Vagina (tissue), 2 donors: ENCODE measurements around the gene CNBP. TPM values are rescaled to one million over a fixed set of nuclear protein-coding genes. Genes with fewer than 3 reads are reported as not detected.
"Not testable (repeated sequence)": the region's sequence is repeated elsewhere in the genome, so short reads cannot be mapped to it uniquely, and the experiment has no call there.

ENCODE experiments used
- DNase-seq, 2 donors: peaks; one replicate each; pipeline ENCODE4 v3.0.0-alpha.2; 2017; ENCODE audit errors: extremely low spot score in 2 of 2
- H3K27ac ChIP-seq: fragments of 200-600 bp; sonication (generic); one replicate; pipeline ENCODE4 v1.5.1; 2019
- H3K27me3 ChIP-seq: fragments of 200-600 bp; sonication (generic); one replicate; pipeline ENCODE4 v1.5.1; 2019
- H3K36me3 ChIP-seq, 2 donors: fragments of 200-600 bp; sonication (generic); one replicate each; pipeline ENCODE4 v1.5.1; 2017 to 2019
- H3K4me1 ChIP-seq: fragments of 200-600 bp; sonication (generic); one replicate; pipeline ENCODE4 v1.5.1; 2019
- H3K4me3 ChIP-seq, 2 donors: fragments of 200-600 bp; sonication (generic); 1 replicate in 1 of 2; 2 replicates in 1 of 2; pipeline ENCODE4 v1.5.1; 2016 to 2019
- H3K9me3 ChIP-seq: fragments of 200-600 bp; sonication (generic); one replicate; pipeline ENCODE4 v1.5.1; 2019
- POLR2A ChIP-seq, 2 donors: fragments of 450-650 bp; IDR thresholded peaks; one replicate each; pipeline ENCODE4 v1.6.1; 2017; ENCODE audit warnings: antibody characterized with exemption in 2 of 2, mild to moderate bottlenecking in 2 of 2, moderate library complexity in 2 of 2
- POLR2AphosphoS5 ChIP-seq, 2 donors: sonication (generic); formaldehyde crosslinking; IDR thresholded peaks; one replicate each; pipeline ENCODE4 v1.9.0; 2017; ENCODE audit warnings: antibody characterized with exemption in 2 of 2, mild to moderate bottlenecking in 2 of 2, low read depth in 1 of 2; ENCODE audit not compliant: insufficient read depth in 1 of 2
- intact Hi-C: fragments of 100-400 bp; cut with DNase I; formaldehyde crosslinking; loops from one replicate; pipeline ENCODE4 v1.15.1; 2023
- total RNA-seq: library from RNA; depleted of rRNA; stranded (reverse); fragments of >200 nt; gene quantifications from one replicate; pipeline ENCODE4 v1.2.3, GENCODE V29; 2016
- TF ChIP-seq, protein P1 (sequence below), 3 experiments: fragments of 450-650 bp in 2 of 3; fragments of 200-600 bp in 1 of 3; sonication (generic) in 1 of 3; IDR thresholded peaks; one replicate each; pipeline ENCODE4 v1.5.1; 2017 to 2019; ENCODE audit warnings: antibody characterized with exemption in 3 of 3, mild to moderate bottlenecking in 2 of 3, moderate library complexity in 2 of 3

The CNBP gene
- total RNA-seq, 1 donor from 2014 or later: 405 TPM

DNA sequence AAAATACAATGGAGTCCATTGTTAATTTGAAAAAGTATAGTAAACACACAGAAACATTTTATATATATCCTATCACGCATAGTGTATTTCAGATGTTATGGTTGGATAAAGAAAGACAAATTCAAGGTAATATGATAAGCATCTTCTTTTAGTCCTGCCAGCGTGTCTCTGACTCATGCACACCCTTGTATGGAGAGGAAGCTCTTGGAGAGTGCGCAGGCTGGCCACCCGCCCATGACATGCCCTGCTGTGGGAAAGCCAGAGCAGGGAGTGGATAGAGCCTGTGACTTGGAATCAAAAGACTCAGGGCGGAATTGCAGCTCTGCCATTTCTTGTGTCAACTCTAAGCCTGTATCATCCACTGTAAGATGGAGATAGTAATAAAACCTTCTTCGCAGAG is 42.7 kb upstream of the CNBP start:
- H3K36me3 ChIP-seq: no peaks in the 10 kb centered on the region
- peak overlapping the region; percentile 81 for H3K27ac ChIP-seq
- TF ChIP-seq POLR2A (IDR thresholded peaks at IDR 0.05): no peak
- TF ChIP-seq, protein P1, sequence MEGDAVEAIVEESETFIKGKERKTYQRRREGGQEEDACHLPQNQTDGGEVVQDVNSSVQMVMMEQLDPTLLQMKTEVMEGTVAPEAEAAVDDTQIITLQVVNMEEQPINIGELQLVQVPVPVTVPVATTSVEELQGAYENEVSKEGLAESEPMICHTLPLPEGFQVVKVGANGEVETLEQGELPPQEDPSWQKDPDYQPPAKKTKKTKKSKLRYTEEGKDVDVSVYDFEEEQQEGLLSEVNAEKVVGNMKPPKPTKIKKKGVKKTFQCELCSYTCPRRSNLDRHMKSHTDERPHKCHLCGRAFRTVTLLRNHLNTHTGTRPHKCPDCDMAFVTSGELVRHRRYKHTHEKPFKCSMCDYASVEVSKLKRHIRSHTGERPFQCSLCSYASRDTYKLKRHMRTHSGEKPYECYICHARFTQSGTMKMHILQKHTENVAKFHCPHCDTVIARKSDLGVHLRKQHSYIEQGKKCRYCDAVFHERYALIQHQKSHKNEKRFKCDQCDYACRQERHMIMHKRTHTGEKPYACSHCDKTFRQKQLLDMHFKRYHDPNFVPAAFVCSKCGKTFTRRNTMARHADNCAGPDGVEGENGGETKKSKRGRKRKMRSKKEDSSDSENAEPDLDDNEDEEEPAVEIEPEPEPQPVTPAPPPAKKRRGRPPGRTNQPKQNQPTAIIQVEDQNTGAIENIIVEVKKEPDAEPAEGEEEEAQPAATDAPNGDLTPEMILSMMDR (IDR thresholded peaks at IDR 0.05): no peak
- TF ChIP-seq POLR2AphosphoS5 (IDR thresholded peaks at IDR 0.05; ENCODE audit: insufficient read depth in 1 of 2, low read depth in 1 of 2): peak; percentile 34 to 92
- DNase-seq: no peak
- intact Hi-C loops: no loop called here
- peaks cover 59% of the 10 kb centered on the region for H3K4me1 ChIP-seq
- no peaks in the 10 kb centered on the region for H3K9me3 ChIP-seq
- no peak overlapping the region for H3K4me3 ChIP-seq
- H3K27me3 ChIP-seq: no peaks in the 10 kb centered on the region

- intact Hi-C loops: no loop called here
- Histone ChIP-seq H3K36me3 (no peaks in the 10 kb centered on the region), H3K9me3 (no peaks in the 10 kb centered on the region), H3K27me3 (no peaks in the 10 kb centered on the region), H3K27ac (peak overlapping the region; percentile 81), H3K4me3 (peak overlapping the region; percentile 3 to 8), H3K4me1 (peaks cover 59% of the 10 kb centered on the region)
- DNase-seq: no peak
- TF ChIP-seq, protein P1 (IDR thresholded peaks at IDR 0.05): no peak
- peak; percentile 75 to 87 for TF ChIP-seq POLR2AphosphoS5 (IDR thresholded peaks at IDR 0.05; ENCODE audit: insufficient read depth in 1 of 2, low read depth in 1 of 2)
- no peak for TF ChIP-seq POLR2A (IDR thresholded peaks at IDR 0.05)
Measured at GRCh38 chr3:129224984-129225393, 41.3 kb upstream of the CNBP start.

DNA sequence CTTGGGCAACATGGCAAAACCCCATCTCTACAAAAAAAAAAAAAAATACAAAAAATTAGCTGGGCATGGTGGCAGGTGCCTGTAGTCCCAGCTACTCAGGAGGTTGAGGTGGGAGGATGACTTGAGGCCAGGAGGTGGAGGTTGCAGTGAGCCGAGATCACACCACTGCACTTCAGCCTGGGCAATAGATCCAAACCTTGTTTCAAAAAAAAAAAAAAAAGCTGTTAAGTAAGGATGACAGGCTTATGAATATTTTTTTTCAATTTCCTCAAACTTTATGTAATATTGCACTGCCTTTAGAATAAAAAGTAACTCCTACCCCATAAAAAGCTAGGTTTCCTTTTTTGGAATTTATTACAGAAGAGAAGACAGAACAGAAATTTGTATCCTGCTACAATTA is 40.7 kb upstream of the CNBP start:
- Histone ChIP-seq H3K27ac (peak overlapping the region; percentile 81), H3K4me1 (peaks cover 56% of the 10 kb centered on the region)
- H3K36me3 ChIP-seq, H3K9me3 ChIP-seq, H3K4me3 ChIP-seq, H3K27me3 ChIP-seq, intact Hi-C loops, DNase-seq: not testable (repeated sequence)

DNA sequence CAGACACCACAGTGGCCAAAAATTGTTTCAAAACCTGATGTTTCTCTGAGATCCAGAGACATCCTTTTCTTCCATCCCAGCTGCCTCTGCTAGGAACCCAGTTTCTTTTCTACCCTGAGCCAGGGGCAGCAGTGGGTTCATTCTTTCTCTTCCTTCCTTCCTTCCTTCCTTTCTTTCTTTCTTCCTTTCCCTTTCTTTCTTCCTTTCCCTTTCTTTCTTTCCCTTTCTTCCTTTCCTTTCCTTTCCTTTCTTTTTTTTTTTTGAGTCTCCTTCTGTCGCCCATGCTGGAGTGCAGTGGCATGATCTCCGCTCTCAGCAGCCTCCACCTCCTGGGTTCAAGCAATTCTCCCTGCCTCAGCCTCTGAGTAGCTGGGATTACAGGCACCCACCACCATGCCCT is 35.0 kb upstream of the CNBP start:
- no peaks in the 10 kb centered on the region for H3K27me3 ChIP-seq
- no peak overlapping the region for H3K4me3 ChIP-seq
- H3K36me3 ChIP-seq: no peaks in the 10 kb centered on the region
- intact Hi-C loops: no loop called here
- H3K9me3 ChIP-seq: no peaks in the 10 kb centered on the region
- no peak for TF ChIP-seq POLR2AphosphoS5 (IDR thresholded peaks at IDR 0.05; ENCODE audit: insufficient read depth in 1 of 2, low read depth in 1 of 2)
- TF ChIP-seq, protein P1 (IDR thresholded peaks at IDR 0.05): no peak
- TF ChIP-seq POLR2A (IDR thresholded peaks at IDR 0.05): no peak
- DNase-seq: no peak
- peaks cover under 1% of the 10 kb centered on the region for H3K4me1 ChIP-seq
- H3K27ac ChIP-seq: no peak overlapping the region

DNA sequence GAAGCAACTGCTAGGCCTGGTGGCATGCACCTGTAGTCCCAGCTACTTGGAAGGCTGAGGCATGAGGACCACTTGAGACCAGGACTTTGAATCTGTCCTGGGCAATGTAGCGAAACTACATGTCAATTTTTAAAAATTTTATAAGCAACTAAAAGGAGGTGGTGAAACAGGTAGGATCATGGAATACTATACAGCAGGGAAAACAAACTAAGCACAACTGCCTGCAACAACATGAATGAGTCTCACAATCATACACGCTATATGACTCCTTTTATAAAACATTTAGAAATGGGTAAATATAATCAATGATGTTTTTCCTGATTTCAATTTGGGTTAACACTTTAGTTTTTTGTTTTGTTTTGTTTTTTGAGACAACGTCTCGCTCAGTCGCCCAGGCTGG is 29.5 kb upstream of the CNBP start:
- no peak for DNase-seq
- Histone ChIP-seq H3K36me3 (no peaks in the 10 kb centered on the region), H3K9me3 (no peaks in the 10 kb centered on the region), H3K27ac (no peak overlapping the region), H3K4me3 (no peak overlapping the region), H3K4me1 (peaks cover 21% of the 10 kb centered on the region), H3K27me3 (no peaks in the 10 kb centered on the region)
- TF ChIP-seq POLR2A (IDR thresholded peaks at IDR 0.05): no peak
- TF ChIP-seq, protein P1 (IDR thresholded peaks at IDR 0.05): no peak
- TF ChIP-seq POLR2AphosphoS5 (IDR thresholded peaks at IDR 0.05; ENCODE audit: insufficient read depth in 1 of 2, low read depth in 1 of 2): no peak
- intact Hi-C loops: no loop called here

DNA sequence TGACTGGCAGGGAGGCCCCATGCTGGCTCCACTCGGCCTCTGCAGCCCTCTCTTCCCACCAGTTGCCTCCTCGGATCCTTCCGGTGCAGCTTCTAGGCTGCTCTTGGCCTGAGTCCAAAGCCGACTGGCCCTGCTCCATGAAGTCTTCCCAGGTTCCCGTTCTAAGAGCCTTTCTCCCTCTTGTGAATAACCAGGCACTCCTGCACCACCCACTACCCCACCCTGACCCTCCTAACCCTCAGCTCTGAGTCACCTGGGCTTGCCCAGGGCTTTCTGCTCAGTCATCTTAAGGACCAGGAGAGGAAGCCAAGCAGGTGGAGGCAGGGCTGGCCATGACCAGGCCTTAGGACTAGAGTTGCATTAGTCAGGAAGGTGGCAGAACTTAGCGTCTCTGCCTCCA is 28.1 kb upstream of the CNBP start:
- H3K4me1 ChIP-seq: peaks cover 29% of the 10 kb centered on the region
- no peaks in the 10 kb centered on the region for H3K9me3 ChIP-seq
- H3K36me3 ChIP-seq: no peaks in the 10 kb centered on the region
- no peaks in the 10 kb centered on the region for H3K27me3 ChIP-seq
- H3K4me3 ChIP-seq: no peak overlapping the region
- intact Hi-C loops: no loop called here
- no peak for TF ChIP-seq POLR2A (IDR thresholded peaks at IDR 0.05)
- TF ChIP-seq POLR2AphosphoS5 (IDR thresholded peaks at IDR 0.05; ENCODE audit: insufficient read depth in 1 of 2, low read depth in 1 of 2): peak; percentile 58 to 74
- TF ChIP-seq, protein P1 (IDR thresholded peaks at IDR 0.05): no peak
- DNase-seq: no peak
- H3K27ac ChIP-seq: peak overlapping the region; percentile 63
